ENCODE results near the gene LDAH. TPM values are rescaled to one million over a fixed set of nuclear protein-coding genes. Genes with fewer than 3 reads are reported as not detected.

Gene LDAH
- total and polyA plus RNA-seq, 7 donors = 6.0 to 18.3 (median 12.2) TPM

GRCh38 chr2:20707601-20708000, 115.3 kb downstream of the LDAH start:
- TF ChIP-seq POLR2A (IDR thresholded peaks at IDR 0.05) = no peak
- no peak for TF ChIP-seq EP300 (IDR thresholded peaks at IDR 0.05)
- no peak for TF ChIP-seq CTCF (IDR thresholded peaks at IDR 0.05)
- TF ChIP-seq POLR2AphosphoS5 (IDR thresholded peaks at IDR 0.05) = no peak
- no peak overlapping the region for H3K4me3 ChIP-seq
- intact Hi-C loops (cut with DNase I) = no loop called here
- 94 to 96% methylated on average over 4 of the region's 4 CpGs for WGBS, 2 donors
- no peaks in the 10 kb centered on the region for H3K36me3 ChIP-seq
- no peaks in the 10 kb centered on the region for H3K9me3 ChIP-seq
- H3K27me3 ChIP-seq = no peaks in the 10 kb centered on the region
- DNase-seq = no peak
- no peaks in the 10 kb centered on the region for H3K4me1 ChIP-seq
- no peak overlapping the region for H3K27ac ChIP-seq

GRCh38 chr2:20706786-20707185, 116.1 kb downstream of the LDAH start:
- WGBS, 2 donors = 30 to 78% methylated on average over 3 of the region's 3 CpGs

GRCh38 chr2:20706217-20706616, 116.7 kb downstream of the LDAH start:
- WGBS, 2 donors = 98 to 99% methylated on average over 2 of the region's 2 CpGs
- Histone ChIP-seq H3K4me1 (no peaks in the 10 kb centered on the region), H3K27me3 (no peaks in the 10 kb centered on the region), H3K9me3 (no peaks in the 10 kb centered on the region), H3K27ac (no peak overlapping the region), H3K4me3 (no peak overlapping the region), H3K36me3 (no peaks in the 10 kb centered on the region)
- intact Hi-C loops (cut with DNase I) = no loop called here
- no peak for DNase-seq
- TF ChIP-seq POLR2AphosphoS5 (IDR thresholded peaks at IDR 0.05) (no peak), POLR2A (IDR thresholded peaks at IDR 0.05) (no peak), CTCF (IDR thresholded peaks at IDR 0.05) (no peak), EP300 (IDR thresholded peaks at IDR 0.05) (no peak)

More at GRCh38 chr2:20706786-20707185, 116.1 kb downstream of the LDAH start:
- intact Hi-C loops (cut with DNase I) = no loop called here
- Histone ChIP-seq H3K4me3 (no peak overlapping the region), H3K9me3 (no peaks in the 10 kb centered on the region), H3K36me3 (no peaks in the 10 kb centered on the region), H3K27ac (no peak overlapping the region), H3K27me3 (no peaks in the 10 kb centered on the region), H3K4me1 (no peaks in the 10 kb centered on the region)
- no peak for DNase-seq
- no peak for TF ChIP-seq EP300 (IDR thresholded peaks at IDR 0.05)
- no peak for TF ChIP-seq CTCF (IDR thresholded peaks at IDR 0.05)
- TF ChIP-seq POLR2AphosphoS5 (IDR thresholded peaks at IDR 0.05) = no peak
- TF ChIP-seq POLR2A (IDR thresholded peaks at IDR 0.05) = no peak

GRCh38 chr2:20704886-20705285, 118.0 kb downstream of the LDAH start:
- Histone ChIP-seq H3K9me3 (no peaks in the 10 kb centered on the region), H3K27me3 (no peaks in the 10 kb centered on the region), H3K4me1 (no peaks in the 10 kb centered on the region), H3K4me3 (no peak overlapping the region), H3K36me3 (no peaks in the 10 kb centered on the region), H3K27ac (no peak overlapping the region)
- WGBS, 2 donors = 68 to 94% methylated on average over 1 of the region's 1 CpG
- intact Hi-C loops (cut with DNase I) = no loop called here
- DNase-seq = no peak
- TF ChIP-seq POLR2AphosphoS5 (IDR thresholded peaks at IDR 0.05) (no peak), POLR2A (IDR thresholded peaks at IDR 0.05) (no peak), EP300 (IDR thresholded peaks at IDR 0.05) (no peak), CTCF (IDR thresholded peaks at IDR 0.05) (no peak)

- Histone ChIP-seq H3K27ac (no peak overlapping the region), H3K27me3 (no peaks in the 10 kb centered on the region), H3K36me3 (peaks cover 0 to 7% (median 0%) of the 10 kb centered on the region in 4 donors), H3K9me3 (no peaks in the 10 kb centered on the region), H3K4me3 (no peak overlapping the region), H3K4me1 (no peaks in the 10 kb centered on the region)
- no peak for DNase-seq
- no peak for TF ChIP-seq CTCF (IDR thresholded peaks at IDR 0.05)
- no peak for TF ChIP-seq POLR2A (IDR thresholded peaks at IDR 0.05)
- TF ChIP-seq EP300 (IDR thresholded peaks at IDR 0.05) = no peak
- TF ChIP-seq POLR2AphosphoS5 (IDR thresholded peaks at IDR 0.05) = no peak
- intact Hi-C loops (cut with DNase I) = no loop called here
- 97 to 99% methylated on average over 5 of the region's 5 CpGs for WGBS, 2 donors
Observed at GRCh38 chr2:20702563-20702962, 120.3 kb downstream of the LDAH start.

All from sigmoid colon (tissue), 7 donors.